Ramos (cell line): ENCODE measurements around the gene THAP2.
"Not testable (repeated sequence)": the region's sequence is repeated elsewhere in the genome, so short reads cannot be mapped to it uniquely, and the experiment has no call there.

ENCODE experiments used
- in situ Hi-C: fragments of 300-500 bp; cut with MboI; formaldehyde crosslinking; loops from one replicate; pipeline ENCODE4 v1.14.3; 2022; ENCODE audit warnings: low sequenced_read_pairs; ENCODE audit not compliant: unreplicated experiment

Gene THAP2

DNA sequence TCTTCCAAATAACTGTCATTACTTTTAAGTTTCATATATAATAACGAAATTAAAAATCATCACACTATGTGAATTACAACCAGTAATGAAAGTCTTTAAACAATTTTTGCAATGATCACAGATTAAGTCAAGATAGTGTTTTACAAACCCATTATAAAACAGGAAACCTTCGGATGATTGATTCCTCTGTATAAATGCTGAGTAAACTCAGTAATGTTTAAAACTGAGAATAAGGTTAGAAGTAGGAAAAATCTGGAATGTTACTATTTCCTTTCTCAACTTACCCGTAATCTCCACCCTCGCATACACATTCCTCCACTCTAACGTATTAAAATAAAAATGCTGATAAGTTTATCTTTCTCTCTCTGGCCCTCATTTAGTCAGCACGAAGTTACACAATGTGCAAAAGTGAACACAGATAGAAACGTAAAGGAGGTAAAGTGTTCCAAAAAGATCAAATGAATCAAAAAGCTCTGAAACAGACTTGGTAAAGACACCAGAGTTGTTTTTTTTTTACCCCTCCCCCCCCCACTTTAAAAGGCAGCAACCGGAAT, 2.0 kb upstream of the THAP2 start:
- in situ Hi-C loops: no loop called here

- in situ Hi-C loops: no loop called here
These were observed 1.1 kb upstream of the THAP2 start for GRCh38 chr12:71662849-71663560.

DNA sequence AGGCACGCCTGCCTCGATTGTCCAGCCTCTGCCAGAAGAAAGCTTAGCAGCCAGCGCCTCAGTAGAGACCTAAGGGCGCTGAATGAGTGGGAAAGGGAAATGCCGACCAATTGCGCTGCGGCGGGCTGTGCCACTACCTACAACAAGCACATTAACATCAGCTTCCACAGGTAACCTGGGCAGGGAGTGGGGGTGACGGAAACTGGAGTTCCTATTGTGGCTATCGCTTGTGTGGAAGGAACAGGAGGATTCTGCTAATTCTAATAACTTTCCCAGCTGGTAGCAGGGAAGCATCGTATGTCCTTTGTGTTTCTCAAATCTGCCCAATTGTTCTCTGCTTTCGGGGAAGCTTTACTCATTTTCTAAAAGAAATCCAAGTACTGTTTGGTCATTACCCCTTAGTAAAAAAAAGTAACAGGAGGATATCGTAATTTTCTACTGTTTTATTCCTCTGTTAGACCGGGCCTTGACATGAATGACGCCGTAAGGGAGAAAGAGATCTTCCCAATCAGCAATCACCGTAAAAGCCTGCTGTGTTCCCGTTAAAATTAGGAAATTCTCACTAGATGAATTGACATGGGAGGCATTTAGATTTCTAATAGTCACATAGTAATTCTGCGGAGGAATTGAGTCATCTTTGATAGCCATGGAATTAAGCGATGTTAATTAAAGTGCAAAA, 449 bp downstream of the THAP2 start:
- in situ Hi-C loops: no loop called here

- in situ Hi-C loops: no loop called here
These were observed 976 bp downstream of the THAP2 start for GRCh38 chr12:71665090-71665463.

- in situ Hi-C loops: no loop called here
These were observed 2.2 kb downstream of the THAP2 start for GRCh38 chr12:71666259-71666658.

DNA sequence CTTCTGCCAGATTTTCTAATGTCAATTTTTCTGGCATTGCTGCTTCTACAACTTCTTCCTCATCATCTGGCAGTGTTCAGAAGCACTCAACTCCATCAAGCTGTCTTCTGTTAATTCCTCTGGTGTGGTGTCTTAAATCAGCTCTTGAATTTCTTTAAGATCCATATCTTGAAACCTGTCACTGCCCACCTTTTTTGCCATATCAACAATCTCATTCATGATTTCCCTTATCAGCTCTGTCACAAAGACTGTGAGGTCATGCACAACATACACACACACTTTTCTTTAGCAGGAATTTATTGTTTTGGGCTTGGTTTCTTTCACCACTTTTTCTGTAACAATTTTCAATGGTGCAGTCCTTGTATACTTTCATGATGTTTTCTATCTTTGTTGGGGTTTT, 7.2 kb downstream of the THAP2 start:
- in situ Hi-C loops: no loop called here

GRCh38 chr12:71671816-71672215, 7.7 kb downstream of the THAP2 start:
- in situ Hi-C loops: no loop called here

DNA sequence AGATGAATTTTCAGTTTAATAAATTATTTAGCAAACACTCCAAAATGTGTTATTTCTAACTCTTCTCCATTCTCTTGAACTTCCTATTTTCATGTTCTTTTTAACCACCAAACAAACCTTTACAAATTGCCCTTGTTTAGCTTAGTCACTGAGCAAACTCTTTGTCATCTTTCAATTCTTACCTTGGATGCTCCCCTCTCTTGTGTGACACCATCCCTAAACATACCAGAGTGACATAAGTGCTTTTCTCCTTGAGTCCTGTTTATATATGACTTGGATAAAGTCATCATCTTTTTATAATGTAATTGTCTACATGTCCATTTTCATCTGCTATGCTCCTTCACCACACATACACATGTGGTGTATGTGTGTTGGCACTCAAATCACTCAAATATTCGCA, 18.4 kb downstream of the THAP2 start:
- in situ Hi-C loops: no loop called here

DNA sequence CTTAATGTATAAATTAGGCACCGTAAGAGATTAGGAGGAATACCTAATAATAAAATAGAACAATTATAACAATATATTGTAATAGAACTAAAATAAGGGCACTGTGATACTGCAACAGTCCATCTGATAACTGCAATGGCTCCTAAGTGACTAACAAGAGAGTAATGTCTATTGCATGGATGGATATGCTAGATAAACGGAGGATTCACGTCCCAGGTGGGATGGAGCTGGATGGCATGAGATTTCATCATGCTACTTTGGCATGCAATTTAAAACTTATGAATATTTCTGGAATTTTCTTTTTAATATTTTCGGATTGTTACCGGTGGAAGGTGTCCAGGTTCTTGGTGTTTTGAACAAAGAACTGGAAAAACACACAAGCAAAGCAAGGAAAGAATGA, 19.5 kb downstream of the THAP2 start:
- in situ Hi-C loops: no loop called here

GRCh38 chr12:71684081-71684480, 20.0 kb downstream of the THAP2 start:
- in situ Hi-C loops: no loop called here

DNA sequence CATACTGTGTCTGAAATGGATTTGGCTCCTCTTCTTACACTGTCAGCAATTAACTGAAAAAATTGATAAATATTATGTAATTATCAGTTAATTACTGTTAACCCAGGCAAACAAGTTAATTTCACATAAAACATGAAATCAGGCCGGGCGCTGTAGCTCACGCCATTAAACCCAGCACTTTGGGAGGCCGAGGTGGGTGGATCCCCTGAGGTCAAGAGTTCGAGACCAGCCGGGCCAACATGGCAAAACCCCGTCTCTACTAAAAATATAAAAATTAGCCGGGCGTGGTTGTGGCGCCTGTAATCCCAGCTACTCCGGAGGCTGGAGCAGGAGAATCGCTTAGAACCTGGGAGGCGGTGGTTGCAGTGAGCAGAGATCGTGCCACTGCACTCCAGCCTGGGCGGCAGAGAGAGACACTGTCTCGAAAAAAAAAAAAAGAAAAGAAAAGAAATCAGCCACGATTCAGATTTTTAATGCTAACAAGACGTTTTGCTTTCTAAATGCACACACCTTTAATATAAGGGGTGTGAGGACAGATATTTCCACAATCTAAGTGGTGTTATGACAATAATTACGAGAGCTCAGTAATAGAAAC, 21.3 kb downstream of the THAP2 start:
- in situ Hi-C loops: no loop called here

DNA sequence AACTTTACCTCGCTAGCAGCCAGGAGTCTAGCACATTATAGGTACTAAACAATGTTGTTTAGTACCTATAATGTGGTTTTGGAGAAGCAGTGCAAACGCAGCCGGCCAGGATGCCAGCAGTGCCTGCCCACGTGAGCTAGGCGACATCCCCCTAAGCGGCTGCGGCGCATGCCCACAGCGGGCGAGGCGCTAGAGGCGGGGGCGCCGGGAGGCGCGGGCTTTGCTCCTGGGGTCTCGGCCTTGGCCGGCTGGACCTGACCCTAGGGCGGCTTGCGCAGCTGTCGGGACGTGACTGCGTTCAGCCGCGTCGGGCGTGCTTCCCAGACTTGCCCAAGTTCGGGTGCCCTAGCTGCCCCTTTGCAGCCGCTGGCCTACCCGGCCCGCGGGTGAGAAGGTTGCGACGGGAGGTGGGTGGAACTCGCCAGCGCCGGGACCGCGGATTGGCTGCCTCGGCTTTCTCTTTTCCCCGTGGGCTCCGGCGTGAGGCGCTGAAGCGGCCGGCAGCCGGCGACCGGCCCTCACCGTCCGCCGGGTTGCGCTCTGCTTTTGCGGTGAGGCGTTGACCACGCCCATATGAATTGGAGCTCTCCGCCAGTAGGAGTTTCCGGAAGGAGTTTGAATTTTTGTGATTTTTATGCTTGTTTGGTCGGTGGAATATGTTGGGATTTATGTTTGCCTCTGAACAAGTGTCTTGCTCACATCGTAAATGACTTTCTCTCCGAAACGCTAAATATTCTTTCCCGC, 22.0 kb downstream of the THAP2 start, which contains the start of gene TMEM19:
Gene TMEM19 (plus strand): TSS at position 169 of the 744 bp plus-strand sequence. CDS start 599 bp downstream, outside the sequence.
- in situ Hi-C loops: no loop called here

DNA sequence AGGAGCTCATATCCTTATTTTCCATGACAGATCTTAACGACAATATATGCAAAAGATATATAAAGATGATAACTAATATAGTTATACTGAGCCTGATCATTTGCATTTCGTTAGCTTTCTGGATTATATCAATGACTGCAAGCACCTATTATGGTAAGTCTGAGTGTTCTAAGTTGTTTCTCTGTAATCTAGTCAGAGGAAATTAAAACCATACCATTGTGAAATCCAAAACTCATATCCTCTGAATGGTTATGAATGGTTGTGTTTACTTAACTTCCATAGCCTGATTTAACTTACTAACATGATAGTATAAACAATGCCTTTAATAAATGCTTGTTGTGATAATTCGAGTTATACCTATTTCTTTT, 22.5 kb downstream of the THAP2 start:
- in situ Hi-C loops: no loop called here

DNA sequence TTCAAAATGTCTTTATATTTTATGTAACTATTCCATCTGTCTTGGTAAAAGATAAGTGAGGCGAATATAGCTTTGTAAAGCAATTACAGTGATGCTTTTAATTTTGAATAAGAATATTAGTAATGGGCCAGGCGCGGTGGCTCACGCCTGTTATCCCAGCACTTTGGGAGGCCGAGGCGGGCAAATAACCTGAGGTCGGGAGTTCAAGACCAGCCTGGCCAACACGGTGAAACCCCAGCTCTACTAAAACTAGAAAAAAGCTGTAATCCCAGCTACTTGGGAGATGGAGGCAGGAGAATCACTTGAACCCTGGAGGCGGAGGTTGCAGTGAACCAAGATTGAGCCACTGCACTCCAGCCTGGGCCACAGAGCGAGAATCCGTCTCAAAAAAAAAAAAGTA, 23.1 kb downstream of the THAP2 start:
- in situ Hi-C loops: not testable (repeated sequence)

- in situ Hi-C loops: no loop called here
These were observed 25.0 kb downstream of the THAP2 start for GRCh38 chr12:71688961-71689570.

- in situ Hi-C loops: no loop called here
These were observed 27.5 kb downstream of the THAP2 start for GRCh38 chr12:71691504-71692129.

DNA sequence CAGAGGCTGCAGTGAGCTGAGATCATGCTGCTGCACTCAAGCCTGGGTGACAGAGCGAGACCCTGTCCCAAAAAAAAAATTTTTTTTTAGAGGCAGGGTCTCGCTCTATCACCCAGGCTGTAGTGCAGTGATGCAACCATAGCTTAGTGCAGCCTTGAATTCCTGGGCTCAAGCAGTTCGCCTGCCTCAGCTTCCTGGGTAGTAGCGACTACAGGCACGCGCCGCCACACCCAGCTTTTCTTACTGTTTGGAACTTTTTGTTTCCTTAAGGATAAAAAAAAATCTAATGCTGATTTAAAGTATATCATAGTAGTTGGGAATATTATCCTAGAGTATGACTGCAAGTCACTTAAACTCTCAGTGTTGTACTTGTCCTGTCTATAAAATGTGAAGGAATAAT, 29.0 kb downstream of the THAP2 start:
- in situ Hi-C loops: no loop called here

- in situ Hi-C loops: not testable (repeated sequence)
These were observed 29.6 kb downstream of the THAP2 start for GRCh38 chr12:71693651-71694050.

- in situ Hi-C loops: no loop called here
These were observed 30.2 kb downstream of the THAP2 start for GRCh38 chr12:71694099-71694820.
